GM23338 (cell line): ENCODE data around the gene ELAPOR1. TPM values are rescaled to one million over a fixed set of nuclear protein-coding genes. Genes with fewer than 3 reads are reported as not detected.

ENCODE experiments used
- ATAC-seq: fragments of 200-7000 bp; cut with Tn5 transposase; 3 replicates; pipeline ENCODE4 v1.9.1; 2020
- DNase-seq: peaks from one replicate; pipeline ENCODE4 v3.0.0-alpha.2; 2015; ENCODE audit warnings: low spot score
- H2AFZ ChIP-seq: fragments of 200-600 bp; sonication (generic); 2 replicates; pipeline ENCODE4 v1.8.0; 2016; ENCODE audit warnings: antibody characterized with exemption, mild to moderate bottlenecking, moderate library complexity
- H3F3A ChIP-seq: fragments of 200-600 bp; sonication (generic); replicated peaks from 2 replicates; pipeline ENCODE4 v1.8.0; 2017; ENCODE audit warnings: antibody characterized with exemption, mixed run types, low read depth
- H3K27ac ChIP-seq: fragments of 200-600 bp; sonication (generic); 2 replicates; pipeline ENCODE4 v1.6.1; 2016; ENCODE audit warnings: low read depth
- H3K27me3 ChIP-seq: fragments of 200-600 bp; sonication (generic); 2 replicates; pipeline ENCODE4 v1.8.0; 2016; ENCODE audit warnings: mild to moderate bottlenecking, mixed run types, moderate library complexity; ENCODE audit not compliant: insufficient read depth
- H3K36me3 ChIP-seq: fragments of 200-600 bp; sonication (generic); 2 replicates; pipeline ENCODE4 v1.8.0; 2016; ENCODE audit warnings: mild to moderate bottlenecking; ENCODE audit not compliant: insufficient read depth
- H3K4me1 ChIP-seq: fragments of 200-600 bp; sonication (generic); 2 replicates; pipeline ENCODE4 v1.8.0; 2016; ENCODE audit warnings: mild to moderate bottlenecking, moderate library complexity; ENCODE audit not compliant: insufficient read depth
- H3K4me2 ChIP-seq: fragments of 200-600 bp; sonication (generic); 2 replicates; pipeline ENCODE4 v1.7.1; 2017; ENCODE audit warnings: mixed run types
- H3K4me3 ChIP-seq: fragments of 200-600 bp; sonication (generic); 2 replicates; pipeline ENCODE4 v1.6.1; 2016; ENCODE audit warnings: mixed run types
- H3K79me2 ChIP-seq: fragments of 200-600 bp; sonication (generic); replicated peaks from 2 replicates; pipeline ENCODE4 v1.8.0; 2017; ENCODE audit warnings: mild to moderate bottlenecking; ENCODE audit not compliant: insufficient read depth
- H3K9me2 ChIP-seq: fragments of 200-600 bp; sonication (generic); 2 replicates; pipeline ENCODE4 v1.8.0; 2017; ENCODE audit not compliant: insufficient read depth
- H4K20me1 ChIP-seq: fragments of 200-600 bp; sonication (generic); replicated peaks from 2 replicates; pipeline ENCODE4 v1.8.0; 2017; ENCODE audit warnings: mild to moderate bottlenecking; ENCODE audit not compliant: insufficient read depth
- H3K27ac Mint-ChIP-seq: 2 replicates; pipeline ENCODE4 v1.8.0; 2020; ENCODE audit warnings: inconsistent platforms, mild to moderate bottlenecking, moderate library complexity, mixed read lengths
- H3K27me3 Mint-ChIP-seq: 3 replicates; pipeline ENCODE4 v1.8.0; 2022; ENCODE audit warnings: low read depth, mild to moderate bottlenecking, moderate library complexity, mixed read lengths, inconsistent platforms; ENCODE audit not compliant: insufficient read depth, poor library complexity
- H3K36me3 Mint-ChIP-seq: 3 replicates; pipeline ENCODE4 v1.8.0; 2021; ENCODE audit warnings: low read depth, mild to moderate bottlenecking, inconsistent platforms, moderate library complexity, mixed read lengths
- H3K4me1 Mint-ChIP-seq: 3 replicates; pipeline ENCODE4 v1.8.0; 2020; ENCODE audit warnings: mild to moderate bottlenecking, inconsistent platforms, mixed read lengths
- H3K4me3 Mint-ChIP-seq: 3 replicates; pipeline ENCODE4 v1.8.0; 2021; ENCODE audit warnings: moderate library complexity, mild to moderate bottlenecking, inconsistent platforms, mixed read lengths
- H3K9me3 Mint-ChIP-seq: 3 replicates; pipeline ENCODE4 v1.8.0; 2020; ENCODE audit warnings: moderate library complexity, mild to moderate bottlenecking, inconsistent platforms, mixed read lengths
- CREB1 ChIP-seq: fragments of 250-450 bp; sonication (Bioruptor Pico); IDR thresholded peaks from 2 replicates; pipeline ENCODE4 v1.5.0; 2020; ENCODE audit warnings: low read depth, mild to moderate bottlenecking, moderate library complexity
- CTCF ChIP-seq, 2 experiments: fragments of 200-600 bp in 1 of 2; sonication (generic) in 1 of 2; conservative IDR thresholded peaks; 2 replicates each; pipeline versions ENCODE4 v1.5.1 to v1.6.1; 2016 to 2017; ENCODE audit warnings: antibody characterized with exemption in 2 of 2, low read depth in 2 of 2, mild to moderate bottlenecking in 2 of 2, moderate library complexity in 1 of 2
- ETS1 ChIP-seq: IDR thresholded peaks from 2 replicates; pipeline ENCODE4 v1.6.1; 2016; ENCODE audit warnings: antibody characterized with exemption
- EZH2 ChIP-seq: fragments of 200-600 bp; sonication (generic); IDR thresholded peaks from one replicate; pipeline ENCODE4 v1.8.0; 2017; ENCODE audit warnings: antibody characterized with exemption, mild to moderate bottlenecking, low read depth; ENCODE audit not compliant: unreplicated experiment
- EZH2phosphoT487 ChIP-seq: fragments of 200-600 bp; sonication (generic); IDR thresholded peaks from one replicate; pipeline ENCODE4 v1.8.1; 2018; ENCODE audit warnings: antibody characterized with exemption; ENCODE audit not compliant: unreplicated experiment
- JUNB ChIP-seq: IDR thresholded peaks from one replicate; pipeline ENCODE4 v1.6.1; 2016; ENCODE audit warnings: antibody characterized with exemption; ENCODE audit not compliant: unreplicated experiment
- NANOG ChIP-seq: IDR thresholded peaks from 2 replicates; pipeline ENCODE4 v1.6.1; 2016; ENCODE audit warnings: antibody characterized with exemption, borderline replicate concordance
- POLR2AphosphoS5 ChIP-seq: IDR thresholded peaks from 2 replicates; pipeline ENCODE4 v1.6.1; 2016; ENCODE audit warnings: antibody characterized with exemption, low read depth
- STAT1 ChIP-seq: IDR thresholded peaks from one replicate; pipeline ENCODE4 v1.6.1; 2016; ENCODE audit warnings: antibody characterized with exemption; ENCODE audit not compliant: unreplicated experiment
- ZNF114 ChIP-seq: fragments of 250-450 bp; sonication (Bioruptor Pico); IDR thresholded peaks from 2 replicates; pipeline ENCODE4 v1.5.0; 2020; ENCODE audit warnings: mild to moderate bottlenecking, moderate library complexity
- ZNF331 ChIP-seq: fragments of 250-450 bp; sonication (Bioruptor Pico); IDR thresholded peaks from 2 replicates; pipeline ENCODE4 v1.5.0; 2020; ENCODE audit warnings: low read depth, mild to moderate bottlenecking, moderate library complexity
- ZNF462 ChIP-seq: fragments of 250-450 bp; sonication (Bioruptor Pico); IDR thresholded peaks from 2 replicates; pipeline ENCODE4 v1.5.0; 2020; ENCODE audit warnings: mild to moderate bottlenecking, moderate library complexity
- polyA plus RNA-seq: library from polyadenylated mRNA; unstranded; fragments of >200 nt; fragmentation: Nextera tagmentation; extraction: Ambion mirVana; gene quantifications from 2 replicates; pipeline ENCODE4 v1.2.1, GENCODE V29; 2016
- total RNA-seq: library from RNA; depleted of rRNA; stranded (reverse); fragments of >200 nt; shearing (Covaris generic); gene quantifications from 2 replicates; pipeline ENCODE4 v1.2.3, GENCODE V29; 2014

The ELAPOR1 gene
- total and polyA plus RNA-seq, 2 experiments from 2014 or later, result 0.92 to 2.4 TPM

GRCh38 chr1:109160071-109160840 lies 46.3 kb downstream of the ELAPOR1 start:
- H3K9me2 ChIP-seq, result no peaks in the 10 kb centered on the region

More at GRCh38 chr1:109160071-109160840, 46.3 kb downstream of the ELAPOR1 start:
- Histone ChIP-seq H3K4me3 (no peak overlapping the region), H3K36me3 (no peaks in the 10 kb centered on the region; the same call in 1 of the 2 replicates), H3K27me3 (no peaks in the 10 kb centered on the region), H3F3A (no peaks in the 10 kb centered on the region), H4K20me1 (no peaks in the 10 kb centered on the region), H3K79me2 (no peaks in the 10 kb centered on the region), H3K4me1 (no peaks in the 10 kb centered on the region), H3K27ac (no peak overlapping the region), H2AFZ (no peak overlapping the region), H3K4me2 (no peak overlapping the region)
- Mint-ChIP-seq H3K9me3 (no peaks in the 10 kb centered on the region), H3K27me3 (peaks cover 8% of the 10 kb centered on the region), H3K4me1 (peaks cover 7% of the 10 kb centered on the region; the same call in 2 of the 3 replicates), H3K4me3 (no peak overlapping the region), H3K27ac (no peak overlapping the region), H3K36me3 (no peaks in the 10 kb centered on the region)
- DNase-seq (no peak), ATAC-seq (no peak)
- no peak for TF ChIP-seq ETS1
- no peak for TF ChIP-seq CREB1
- TF ChIP-seq ZNF331 (CRISPR knock-in tag), result no peak
- TF ChIP-seq JUNB, result no peak
- no peak for TF ChIP-seq STAT1
- no peak for TF ChIP-seq EZH2
- no peak for TF ChIP-seq ZNF462 (CRISPR knock-in tag)
- no peak for TF ChIP-seq CTCF (conservative IDR thresholded peaks at IDR 0.05; ENCODE audit: low read depth in 2 of 2)
- no peak for TF ChIP-seq EZH2phosphoT487
- no peak for TF ChIP-seq NANOG
- TF ChIP-seq POLR2AphosphoS5, result no peak
- no peak for TF ChIP-seq ZNF114
